Mononuclear cell (primary cell): ENCODE data around the gene TBL3. TPM values are rescaled to one million over a fixed set of nuclear protein-coding genes. Genes with fewer than 3 reads are reported as not detected.

ENCODE experiments used
- H3K27me3 ChIP-seq: 2 replicates; pipeline ENCODE4 v1.6.0; 2011; ENCODE audit warnings: low read length, control low read depth; ENCODE audit not compliant: insufficient read depth
- H3K4me1 ChIP-seq: 2 replicates; pipeline ENCODE4 v1.5.1; 2011; ENCODE audit warnings: mild to moderate bottlenecking, low read length, control low read depth; ENCODE audit not compliant: insufficient read depth
- H3K4me3 ChIP-seq: 2 replicates; pipeline ENCODE4 v1.5.1; 2011; ENCODE audit warnings: mild to moderate bottlenecking, low read length, moderate library complexity
- H3K9me3 ChIP-seq: 2 replicates; pipeline ENCODE4 v1.5.1; 2011; ENCODE audit warnings: low read depth, mild to moderate bottlenecking, control low read depth, low read length
- total RNA-seq: library from RNA; depleted of rRNA; stranded (reverse); fragments of >200 nt; gene quantifications from one replicate; pipeline ENCODE4 v1.2.3, GENCODE V29; 2012

The TBL3 gene
- total RNA-seq, 1 donor, result 6.4 TPM

- Histone ChIP-seq H3K27me3 (peaks cover 39% of the 10 kb centered on the region), H3K4me1 (peaks cover 21% of the 10 kb centered on the region), H3K9me3 (no peaks in the 10 kb centered on the region), H3K4me3 (no peak within 1 kb of the TSS)
Observed at GRCh38 chr16:1981398-1981836, 9.6 kb downstream of the TBL3 start, which contains the start of gene NOXO1. Gene NOXO1 (minus strand): TSS chr16:1981469. CDS start chr16:1981179, 290 bp downstream.

- Histone ChIP-seq H3K4me1 (peaks cover 21% of the 10 kb centered on the region), H3K27me3 (peaks cover 39% of the 10 kb centered on the region), H3K4me3 (no peak overlapping the region), H3K9me3 (no peaks in the 10 kb centered on the region)
Observed at GRCh38 chr16:1982013-1982433, 10.2 kb downstream of the TBL3 start.

GRCh38 chr16:1982991-1983543 lies 11.2 kb downstream of the TBL3 start:
- H3K27me3 ChIP-seq, result peaks cover 39% of the 10 kb centered on the region
- H3K4me3 ChIP-seq, result peak overlapping the region; percentile 56
- H3K9me3 ChIP-seq, result no peaks in the 10 kb centered on the region
- peaks cover 21% of the 10 kb centered on the region for H3K4me1 ChIP-seq

- Histone ChIP-seq H3K27me3 (peaks cover 42% of the 10 kb centered on the region), H3K4me3 (peak within 1 kb of the TSS; percentile 56)
Observed at GRCh38 chr16:1983544-1984346, 11.9 kb downstream of the TBL3 start, which contains the start of gene GFER. Gene GFER (plus strand): TSS chr16:1984193. CDS start chr16:1984219, 26 bp downstream.

DNA sequence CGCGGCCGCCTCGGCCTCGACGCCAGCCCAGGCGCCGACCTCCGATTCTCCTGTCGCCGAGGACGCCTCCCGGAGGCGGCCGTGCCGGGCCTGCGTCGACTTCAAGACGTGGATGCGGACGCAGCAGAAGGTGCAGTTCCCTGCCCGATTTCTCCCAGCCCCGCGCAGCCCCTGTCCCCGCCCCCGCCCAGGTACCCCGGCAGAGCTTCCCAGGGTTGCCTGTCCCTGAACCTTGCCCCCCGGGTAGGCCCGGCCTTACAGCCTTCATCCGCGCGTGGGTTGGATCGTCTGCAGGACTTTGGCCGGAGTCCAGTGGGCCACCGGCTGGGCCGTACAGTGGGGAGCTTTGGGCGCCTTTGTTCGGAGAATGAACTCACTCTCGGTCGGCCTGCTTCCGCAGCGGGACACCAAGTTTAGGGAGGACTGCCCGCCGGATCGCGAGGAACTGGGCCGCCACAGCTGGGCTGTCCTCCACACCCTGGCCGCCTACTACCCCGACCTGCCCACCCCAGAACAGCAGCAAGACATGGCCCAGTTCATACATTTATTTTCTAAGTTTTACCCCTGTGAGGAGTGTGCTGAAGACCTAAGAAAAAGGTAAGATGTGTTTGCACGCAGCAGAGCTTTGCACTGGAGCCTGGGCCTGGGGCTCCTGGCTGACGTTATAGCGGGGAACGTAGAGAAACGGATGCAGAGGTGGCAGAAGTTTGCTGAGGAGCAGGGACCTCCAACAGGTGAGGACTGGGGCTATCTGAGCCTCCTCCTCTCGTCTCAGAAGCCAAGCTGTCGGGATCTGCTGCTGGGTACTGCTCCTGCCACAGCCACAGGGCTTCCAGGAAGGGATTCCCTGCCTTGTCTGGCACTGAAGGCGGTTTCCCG lies 12.7 kb downstream of the TBL3 start:
- peaks cover 47% of the 10 kb centered on the region for H3K27me3 ChIP-seq

More at GRCh38 chr16:1983544-1984346, 11.9 kb downstream of the TBL3 start, which contains the start of gene GFER:
- peaks cover 21% of the 10 kb centered on the region for H3K4me1 ChIP-seq
- H3K9me3 ChIP-seq, result no peaks in the 10 kb centered on the region

GRCh38 chr16:1985466-1986150 lies 13.8 kb downstream of the TBL3 start:
- H3K27me3 ChIP-seq, result peaks cover 40% of the 10 kb centered on the region
- H3K4me1 ChIP-seq, result peaks cover 29% of the 10 kb centered on the region
- no peak overlapping the region for H3K4me3 ChIP-seq

More for the DNA sequence above, 12.7 kb downstream of the TBL3 start:
- peaks cover 24% of the 10 kb centered on the region for H3K4me1 ChIP-seq
- H3K4me3 ChIP-seq, result peak overlapping the region; percentile 56
- no peaks in the 10 kb centered on the region for H3K9me3 ChIP-seq

DNA sequence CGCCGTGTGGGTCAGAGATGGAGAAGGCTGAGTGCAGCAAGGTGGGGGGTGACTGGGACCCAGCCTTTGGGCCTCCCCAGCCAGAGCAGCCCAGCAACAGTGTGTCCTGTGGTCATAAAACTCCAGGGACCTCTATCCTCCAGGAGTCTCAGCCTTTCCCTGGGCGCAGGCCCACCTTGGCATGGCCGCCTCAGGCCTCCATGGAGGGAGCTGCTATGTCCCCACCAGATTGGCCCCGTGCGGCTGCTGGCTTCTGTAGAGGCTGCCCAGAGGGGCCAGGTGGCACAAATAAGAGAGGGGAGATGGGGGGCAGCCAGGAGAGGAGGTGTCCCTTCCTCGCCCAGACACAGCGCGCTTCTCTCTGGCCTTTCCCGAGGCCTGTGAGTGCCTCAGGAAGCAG lies 15.3 kb downstream of the TBL3 start:
- Histone ChIP-seq H3K4me1 (peaks cover 42% of the 10 kb centered on the region), H3K9me3 (no peaks in the 10 kb centered on the region), H3K27me3 (peaks cover 33% of the 10 kb centered on the region), H3K4me3 (no peak overlapping the region)

More at GRCh38 chr16:1985466-1986150, 13.8 kb downstream of the TBL3 start:
- H3K9me3 ChIP-seq, result no peaks in the 10 kb centered on the region

DNA sequence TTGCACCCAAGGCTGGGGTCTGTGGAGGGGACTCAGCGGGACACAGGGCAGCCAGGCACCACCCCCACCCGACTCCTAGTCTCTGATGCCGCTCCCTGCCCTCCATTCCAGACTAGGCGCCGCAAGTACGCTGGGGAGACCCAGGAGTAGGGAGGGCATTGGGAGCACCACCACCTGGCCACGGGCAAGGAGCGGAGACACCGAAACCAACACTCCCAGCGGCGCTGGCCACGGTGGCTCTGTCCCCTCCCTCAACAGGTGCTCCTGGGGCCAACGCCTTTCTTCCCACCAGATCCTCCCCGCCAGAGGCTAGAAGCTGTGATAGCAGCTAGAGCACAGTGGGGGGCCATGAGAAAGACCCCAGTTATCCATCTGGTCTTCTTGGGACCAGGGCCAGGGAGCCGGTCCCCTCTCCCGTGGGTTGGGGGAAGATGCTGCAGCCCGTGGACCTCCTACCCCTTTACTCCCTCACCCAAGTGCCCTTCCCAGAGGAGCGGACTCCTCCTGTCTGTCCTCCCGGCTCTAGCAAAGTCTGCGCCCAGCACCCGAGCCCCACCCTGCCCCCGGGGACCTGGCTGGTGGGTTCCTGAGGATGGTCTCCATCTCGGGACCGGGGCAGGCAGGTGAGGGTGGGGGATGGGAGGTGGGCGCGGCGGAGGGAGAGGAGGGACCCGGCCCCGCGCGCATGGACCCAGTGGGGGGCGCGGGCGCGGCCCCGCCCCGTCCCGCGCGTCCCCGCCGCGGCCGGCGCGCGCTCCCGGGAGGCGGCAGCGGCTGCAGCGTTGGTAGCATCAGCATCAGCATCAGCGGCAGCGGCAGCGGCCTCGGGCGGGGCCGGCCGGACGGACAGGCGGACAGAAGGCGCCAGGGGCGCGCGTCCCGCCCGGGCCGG lies 17.6 kb downstream of the TBL3 start, which contains the start of gene SYNGR3:
TSS of gene SYNGR3 (plus strand) at position 762 of the 892 bp plus-strand sequence. CDS start 133 bp downstream, outside the sequence.
- Histone ChIP-seq H3K27me3 (peaks cover 23% of the 10 kb centered on the region), H3K4me1 (peaks cover 32% of the 10 kb centered on the region), H3K4me3 (peak within 1 kb of the TSS; percentile 18), H3K9me3 (no peaks in the 10 kb centered on the region)

- Histone ChIP-seq H3K4me1 (peaks cover 26% of the 10 kb centered on the region), H3K4me3 (no peak overlapping the region), H3K9me3 (no peaks in the 10 kb centered on the region), H3K27me3 (peaks cover 23% of the 10 kb centered on the region)
Observed at GRCh38 chr16:1990101-1990350, 18.2 kb downstream of the TBL3 start.

- Histone ChIP-seq H3K4me3 (peak overlapping the region; percentile 18), H3K9me3 (no peaks in the 10 kb centered on the region), H3K4me1 (peaks cover 21% of the 10 kb centered on the region), H3K27me3 (peaks cover 23% of the 10 kb centered on the region)
Observed at GRCh38 chr16:1990351-1991134, 18.7 kb downstream of the TBL3 start.

- peaks cover 23% of the 10 kb centered on the region for H3K27me3 ChIP-seq
- H3K4me1 ChIP-seq, result peaks cover 21% of the 10 kb centered on the region
- no peak overlapping the region for H3K4me3 ChIP-seq
- no peaks in the 10 kb centered on the region for H3K9me3 ChIP-seq
Observed at GRCh38 chr16:1991135-1991551, 19.3 kb downstream of the TBL3 start.

GRCh38 chr16:1991588-1991947 lies 19.7 kb downstream of the TBL3 start:
- Histone ChIP-seq H3K4me3 (peak overlapping the region; percentile 15), H3K9me3 (no peaks in the 10 kb centered on the region)

More at GRCh38 chr16:1991588-1991947, 19.7 kb downstream of the TBL3 start:
- H3K4me1 ChIP-seq, result peaks cover 21% of the 10 kb centered on the region
- peaks cover 23% of the 10 kb centered on the region for H3K27me3 ChIP-seq
